GM10266 (cell line): ENCODE results near the gene UBALD2.
"Not testable (repeated sequence)": the region's sequence is repeated elsewhere in the genome, so short reads cannot be mapped to it uniquely, and the experiment has no call there.

Experiments used
- DNase-seq: peaks from one replicate; pipeline ENCODE4 v3.0.0; 2012; ENCODE audit errors: extremely low spot score
- CTCF ChIP-seq: IDR thresholded peaks from 2 replicates; pipeline ENCODE4 v1.5.1; 2012; ENCODE audit warnings: mild to moderate bottlenecking, low read depth; ENCODE audit not compliant: control insufficient read depth, insufficient read depth; ENCODE audit errors: missing control alignments

Gene UBALD2

GRCh38 chr17:76292567-76292966 is 27.4 kb downstream of the UBALD2 start:
- DNase-seq, result no peak
- TF ChIP-seq CTCF, result no peak

GRCh38 chr17:76293106-76293505 is 28.0 kb downstream of the UBALD2 start:
- DNase-seq, result no peak
- no peak for TF ChIP-seq CTCF

- DNase-seq, result no peak
- no peak for TF ChIP-seq CTCF
Observed at GRCh38 chr17:76296186-76296585, 31.0 kb downstream of the UBALD2 start.

GRCh38 chr17:76296889-76297288 is 31.7 kb downstream of the UBALD2 start:
- DNase-seq, result no peak
- TF ChIP-seq CTCF, result no peak

GRCh38 chr17:76297436-76297835 is 32.3 kb downstream of the UBALD2 start:
- TF ChIP-seq CTCF, result no peak
- no peak for DNase-seq

GRCh38 chr17:76304226-76305134 is 39.3 kb downstream of the UBALD2 start:
- TF ChIP-seq CTCF, result no peak
- no peak for DNase-seq

- DNase-seq, result not testable (repeated sequence)
Observed at GRCh38 chr17:76305135-76305454, 39.9 kb downstream of the UBALD2 start.
